Measurements from ENCODE around the gene CDHR5. TPM values are rescaled to one million over a fixed set of nuclear protein-coding genes. Genes with fewer than 3 reads are reported as not detected.
A peak's percentile ranks its signal among the peaks of the same experiment; 100 is the strongest.

CDHR5 gene, protein sequence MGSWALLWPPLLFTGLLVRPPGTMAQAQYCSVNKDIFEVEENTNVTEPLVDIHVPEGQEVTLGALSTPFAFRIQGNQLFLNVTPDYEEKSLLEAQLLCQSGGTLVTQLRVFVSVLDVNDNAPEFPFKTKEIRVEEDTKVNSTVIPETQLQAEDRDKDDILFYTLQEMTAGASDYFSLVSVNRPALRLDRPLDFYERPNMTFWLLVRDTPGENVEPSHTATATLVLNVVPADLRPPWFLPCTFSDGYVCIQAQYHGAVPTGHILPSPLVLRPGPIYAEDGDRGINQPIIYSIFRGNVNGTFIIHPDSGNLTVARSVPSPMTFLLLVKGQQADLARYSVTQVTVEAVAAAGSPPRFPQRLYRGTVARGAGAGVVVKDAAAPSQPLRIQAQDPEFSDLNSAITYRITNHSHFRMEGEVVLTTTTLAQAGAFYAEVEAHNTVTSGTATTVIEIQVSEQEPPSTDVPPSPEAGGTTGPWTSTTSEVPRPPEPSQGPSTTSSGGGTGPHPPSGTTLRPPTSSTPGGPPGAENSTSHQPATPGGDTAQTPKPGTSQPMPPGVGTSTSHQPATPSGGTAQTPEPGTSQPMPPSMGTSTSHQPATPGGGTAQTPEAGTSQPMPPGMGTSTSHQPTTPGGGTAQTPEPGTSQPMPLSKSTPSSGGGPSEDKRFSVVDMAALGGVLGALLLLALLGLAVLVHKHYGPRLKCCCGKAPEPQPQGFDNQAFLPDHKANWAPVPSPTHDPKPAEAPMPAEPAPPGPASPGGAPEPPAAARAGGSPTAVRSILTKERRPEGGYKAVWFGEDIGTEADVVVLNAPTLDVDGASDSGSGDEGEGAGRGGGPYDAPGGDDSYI
- not detected in 2 replicates for total RNA-seq
- long read RNA-seq: 0 reads

DNA sequence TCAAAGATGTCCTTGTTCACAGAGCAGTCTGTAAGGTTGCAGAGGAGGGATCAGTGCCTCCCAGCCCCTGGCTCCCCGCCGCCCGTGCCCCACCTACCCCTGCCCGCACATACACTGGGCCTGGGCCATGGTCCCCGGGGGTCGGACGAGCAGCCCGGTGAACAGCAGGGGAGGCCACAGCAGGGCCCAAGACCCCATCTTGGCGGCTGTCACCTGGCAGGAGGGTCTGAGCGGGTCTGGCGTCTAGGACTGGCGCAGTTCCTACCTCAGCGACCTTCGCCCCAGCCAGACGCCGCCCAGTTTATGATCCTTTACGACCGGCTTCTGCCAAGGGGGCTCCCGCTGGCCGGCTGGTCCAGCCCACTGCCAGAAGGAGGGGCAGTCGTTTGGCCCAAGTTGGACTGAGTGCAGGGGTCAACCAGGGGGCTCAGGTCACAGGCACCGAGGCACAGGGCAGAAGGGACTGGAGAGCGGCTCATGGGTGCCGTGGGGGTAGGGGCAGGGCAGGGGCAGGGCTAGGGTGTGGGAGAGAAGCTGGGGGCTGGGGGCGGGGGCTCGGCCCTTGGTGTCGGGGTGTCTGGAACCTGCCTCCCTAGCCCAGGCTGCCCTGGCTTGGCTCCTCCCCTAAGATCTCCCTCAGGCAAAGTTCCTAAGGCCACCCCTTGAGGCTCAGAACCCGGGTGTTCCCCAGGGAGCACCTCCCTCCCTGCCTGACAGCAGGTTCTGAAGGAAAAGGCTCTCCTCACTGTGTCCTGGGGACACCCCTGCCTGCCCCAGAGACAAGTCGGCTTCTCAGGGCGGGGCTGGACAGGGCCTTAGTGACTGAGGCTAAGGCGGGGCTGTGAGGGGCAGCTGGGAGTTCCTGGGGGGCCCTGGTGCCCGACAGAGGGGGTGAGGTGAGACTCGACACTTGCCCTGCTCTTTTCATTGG is at the start of gene CDHR5:
CDHR5 (minus strand) TSS at position 251 of the 931 bp plus-strand sequence; CDS start at position 198, 53 bp downstream.
- DNase-seq (ENCODE audit: extremely low spot score, unreplicated experiment): no peak
- H3K36me3 Mint-ChIP-seq (ENCODE audit: unreplicated experiment): no peaks in the 10 kb centered on the region
- no peaks in the 10 kb centered on the region for H3K27me3 Mint-ChIP-seq (ENCODE audit: unreplicated experiment)
- H3K4me1 Mint-ChIP-seq (ENCODE audit: unreplicated experiment): peaks cover 20% of the 10 kb centered on the region
- no peaks in the 10 kb centered on the region for H3K9me3 Mint-ChIP-seq (ENCODE audit: unreplicated experiment)
- no peak within 1 kb of the TSS for H3K27ac Mint-ChIP-seq (ENCODE audit: unreplicated experiment)
- H3K4me3 Mint-ChIP-seq (ENCODE audit: unreplicated experiment): no peak within 1 kb of the TSS
- TF ChIP-seq CTCF (IDR thresholded peaks at IDR 0.05): no peak

- Mint-ChIP-seq H3K27ac (ENCODE audit: unreplicated experiment) (no peak overlapping the region), H3K9me3 (ENCODE audit: unreplicated experiment) (no peaks in the 10 kb centered on the region), H3K4me1 (ENCODE audit: unreplicated experiment) (no peaks in the 10 kb centered on the region), H3K4me3 (ENCODE audit: unreplicated experiment) (no peak overlapping the region), H3K27me3 (ENCODE audit: unreplicated experiment) (no peaks in the 10 kb centered on the region), H3K36me3 (ENCODE audit: unreplicated experiment) (peaks cover 30% of the 10 kb centered on the region)
- no peak for TF ChIP-seq CTCF (IDR thresholded peaks at IDR 0.05)
- DNase-seq (ENCODE audit: extremely low spot score, unreplicated experiment): no peak
Measured at GRCh38 chr11:674406-674805, 49.7 kb upstream of the CDHR5 start.

DNA sequence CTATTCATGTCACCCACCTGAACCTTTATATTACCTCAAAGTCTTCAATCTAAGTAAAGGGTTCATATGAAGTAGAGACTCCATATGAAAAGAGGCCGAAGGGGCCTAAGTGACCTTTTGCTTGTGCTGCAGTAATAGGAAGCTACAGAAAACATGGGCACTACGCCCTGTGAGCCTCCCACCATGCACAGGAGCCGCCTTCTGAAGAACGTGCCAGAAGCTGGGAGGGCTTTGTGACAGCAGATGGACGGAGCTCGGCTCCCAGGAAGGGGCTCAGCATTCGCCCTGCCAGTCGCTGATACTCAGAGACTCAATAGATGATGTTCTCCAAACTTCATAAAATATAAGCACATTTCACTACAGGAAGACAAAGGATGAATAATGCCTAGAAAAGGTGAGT is 49.1 kb upstream of the CDHR5 start:
- DNase-seq (ENCODE audit: extremely low spot score, unreplicated experiment): no peak
- no peaks in the 10 kb centered on the region for H3K4me1 Mint-ChIP-seq (ENCODE audit: unreplicated experiment)
- no peak for TF ChIP-seq CTCF (IDR thresholded peaks at IDR 0.05)
- H3K27ac Mint-ChIP-seq (ENCODE audit: unreplicated experiment): no peak overlapping the region
- peaks cover 26% of the 10 kb centered on the region for H3K36me3 Mint-ChIP-seq (ENCODE audit: unreplicated experiment)
- H3K27me3 Mint-ChIP-seq (ENCODE audit: unreplicated experiment): no peaks in the 10 kb centered on the region
- no peak overlapping the region for H3K4me3 Mint-ChIP-seq (ENCODE audit: unreplicated experiment)
- H3K9me3 Mint-ChIP-seq (ENCODE audit: unreplicated experiment): no peaks in the 10 kb centered on the region

GRCh38 chr11:665704-666281 is 41.0 kb upstream of the CDHR5 start:
- no peak overlapping the region for H3K4me3 Mint-ChIP-seq (ENCODE audit: unreplicated experiment)
- no peak for DNase-seq (ENCODE audit: extremely low spot score, unreplicated experiment)
- peaks cover 24% of the 10 kb centered on the region for H3K36me3 Mint-ChIP-seq (ENCODE audit: unreplicated experiment)
- peaks cover 11% of the 10 kb centered on the region for H3K4me1 Mint-ChIP-seq (ENCODE audit: unreplicated experiment)
- peak overlapping the region; percentile 76 for H3K27ac Mint-ChIP-seq (ENCODE audit: unreplicated experiment)
- TF ChIP-seq CTCF (IDR thresholded peaks at IDR 0.05): no peak
- H3K9me3 Mint-ChIP-seq (ENCODE audit: unreplicated experiment): no peaks in the 10 kb centered on the region
- H3K27me3 Mint-ChIP-seq (ENCODE audit: unreplicated experiment): no peaks in the 10 kb centered on the region

Measured in osteocyte (in vitro differentiated cells).